Amniotic stem cell (primary cell): ENCODE measurements around the gene ADGB.

Experiments used
- DNase-seq: peaks from one replicate; lab custom pipeline; 2025; lab: John Stamatoyannopoulos, UW

The ADGB gene

GRCh38 chr6:146862508-146862919 is 263.7 kb downstream of the ADGB start:
- DNase-seq = no peak

GRCh38 chr6:146864300-146864699 is 265.5 kb downstream of the ADGB start:
- no peak for DNase-seq

- DNase-seq = no peak
Measured at GRCh38 chr6:146864885-146865284, 266.1 kb downstream of the ADGB start.
